Measurements from ENCODE around the gene AIG1.
"Not testable (repeated sequence)": the region's sequence is repeated elsewhere in the genome, so short reads cannot be mapped to it uniquely, and the experiment has no call there.

The AIG1 gene

DNA sequence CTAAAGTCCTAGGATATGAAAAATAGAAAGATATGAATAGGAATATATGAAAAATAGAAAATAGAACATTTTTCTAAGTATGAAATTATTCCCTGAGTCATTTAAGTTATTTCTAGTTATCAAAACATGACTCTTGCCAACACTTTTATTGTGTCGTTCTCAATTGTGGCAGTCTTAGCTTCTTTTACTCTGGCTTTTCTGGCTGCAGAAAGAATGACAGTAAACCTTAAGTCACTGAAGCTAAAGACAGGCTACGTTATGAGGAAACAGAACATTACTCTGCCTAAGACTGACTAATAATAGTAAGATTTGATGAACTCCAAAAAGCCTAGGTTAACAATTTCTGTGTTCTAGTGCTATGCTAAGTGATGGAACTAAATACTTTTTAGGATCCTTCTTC, 74.6 kb downstream of the AIG1 start:
- DNase-seq: no peak

GRCh38 chr6:143135797-143136561, 75.3 kb downstream of the AIG1 start:
- DNase-seq: no peak

DNA sequence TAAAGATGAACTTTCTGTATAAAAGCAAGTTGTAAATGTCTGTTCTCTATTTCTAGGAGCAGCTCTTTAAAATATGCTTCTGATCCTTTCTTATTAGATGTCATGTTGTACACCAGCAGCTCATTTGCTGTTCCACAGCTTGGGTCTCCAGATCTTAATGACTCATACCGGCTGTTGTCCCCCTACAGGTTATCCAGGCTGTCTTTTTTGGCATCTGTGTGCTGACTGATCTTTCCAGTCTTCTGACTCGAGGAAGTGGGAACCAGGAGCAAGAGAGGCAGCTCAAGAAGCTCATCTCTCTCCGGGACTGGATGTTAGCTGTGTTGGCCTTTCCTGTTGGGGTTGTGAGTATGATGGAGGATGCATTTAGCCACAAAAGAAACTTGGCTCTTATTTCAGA, 76.0 kb downstream of the AIG1 start:
- DNase-seq: no peak

DNA sequence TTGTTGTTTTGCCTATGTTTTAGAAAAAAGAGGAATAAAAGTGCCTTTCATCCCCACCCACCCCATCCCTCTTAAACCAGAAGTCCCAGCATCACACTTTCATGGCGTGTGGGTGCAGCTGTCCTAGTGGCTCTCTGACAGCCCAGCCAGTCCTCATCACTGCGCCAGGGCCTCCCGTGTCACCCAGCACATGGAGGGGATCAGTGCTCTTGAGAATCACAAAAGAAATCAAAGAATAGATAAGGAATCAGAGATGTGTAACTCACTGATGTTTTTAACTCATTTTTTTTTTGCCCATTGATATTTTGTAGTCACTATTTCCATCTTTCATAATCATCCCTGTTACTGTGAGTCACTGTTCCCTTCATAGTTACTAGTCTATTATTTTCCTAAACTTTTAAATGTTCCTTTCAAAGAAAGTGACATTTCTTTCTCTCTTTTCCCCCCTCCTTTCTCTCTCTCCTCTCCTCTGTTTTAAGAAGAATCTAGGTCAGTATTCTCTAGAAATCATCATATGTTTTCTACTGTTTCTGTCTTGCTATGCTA, 78.6 kb downstream of the AIG1 start:
- DNase-seq: no peak

DNA sequence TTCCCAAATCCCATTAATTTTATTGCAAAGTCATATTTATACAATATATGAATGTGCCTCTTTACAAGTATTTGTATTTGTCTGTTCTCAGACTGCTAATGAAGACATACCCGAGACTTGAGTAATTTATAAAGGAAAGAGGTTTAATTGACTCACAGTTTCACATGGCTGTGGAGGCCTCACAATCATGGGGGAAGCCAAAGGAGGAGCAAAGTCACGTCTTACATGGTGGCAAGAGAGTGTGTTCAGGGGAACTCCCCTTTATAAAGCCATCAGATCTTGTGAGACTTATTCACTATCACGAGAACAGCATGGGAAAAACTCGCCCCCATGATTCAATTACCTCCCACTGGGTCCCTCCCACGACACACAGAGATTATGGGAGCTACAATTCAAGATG, 79.2 kb downstream of the AIG1 start:
- DNase-seq: not testable (repeated sequence)

GRCh38 chr6:143140767-143141166, 80.1 kb downstream of the AIG1 start:
- no peak for DNase-seq

DNA sequence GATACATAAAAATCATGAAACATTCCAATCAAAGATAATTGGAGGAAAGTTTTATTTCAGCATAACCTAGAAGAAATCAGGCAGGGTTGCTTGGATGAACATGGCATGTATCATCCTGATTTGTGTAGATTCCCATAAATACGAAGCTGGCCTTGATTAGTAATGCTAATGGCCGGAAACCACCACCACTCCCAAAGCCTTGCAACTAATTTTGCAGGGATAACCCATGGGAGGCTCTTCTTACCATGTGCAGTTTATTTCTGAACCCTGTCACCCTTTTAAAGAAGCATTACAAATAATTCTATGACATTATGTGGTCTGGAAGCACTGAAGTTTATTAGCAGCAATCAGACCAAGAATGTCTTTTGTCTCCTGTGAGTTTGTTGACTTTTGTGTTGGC, 80.8 kb downstream of the AIG1 start:
- DNase-seq: no peak

- no peak for DNase-seq
Measured at GRCh38 chr6:143146186-143146851, 85.6 kb downstream of the AIG1 start.

DNA sequence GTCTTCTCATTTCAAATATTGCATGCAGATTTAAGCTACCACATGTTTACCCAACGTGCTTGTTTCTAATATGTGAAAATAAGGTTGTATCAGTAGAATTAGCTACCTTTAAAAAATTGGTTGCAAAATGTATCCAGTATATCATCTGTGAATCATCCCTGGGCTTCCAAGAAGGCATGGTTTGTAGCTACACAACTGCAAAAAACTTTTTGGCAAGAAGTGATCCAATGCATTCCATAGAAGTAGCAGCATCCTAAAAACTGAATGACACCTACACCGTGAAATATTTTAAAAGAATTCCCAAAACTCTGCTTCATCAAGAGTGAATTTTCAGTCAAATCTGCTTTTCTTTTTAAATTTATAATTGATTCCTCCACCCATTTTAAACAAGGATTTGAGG, 89.1 kb downstream of the AIG1 start:
- no peak for DNase-seq

DNA sequence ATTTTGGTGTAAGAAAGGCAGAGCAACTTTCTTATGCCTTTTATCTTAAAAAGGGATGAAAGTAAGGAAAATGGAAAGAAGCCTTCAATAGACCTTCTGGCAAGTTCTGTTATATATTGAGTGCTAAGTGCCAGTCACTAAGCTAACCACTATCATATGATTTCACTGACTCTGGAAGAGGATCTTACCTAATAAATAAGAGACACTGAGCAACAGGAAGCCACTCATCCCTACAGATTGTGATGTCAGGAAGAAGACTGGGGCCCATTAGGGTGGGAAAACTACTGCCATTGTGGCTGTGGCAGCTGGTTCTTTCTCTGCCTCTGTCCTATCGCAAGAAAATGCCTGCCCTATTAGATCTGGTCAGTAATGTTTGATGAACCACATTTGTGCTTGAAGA, 89.6 kb downstream of the AIG1 start:
- no peak for DNase-seq

DNA sequence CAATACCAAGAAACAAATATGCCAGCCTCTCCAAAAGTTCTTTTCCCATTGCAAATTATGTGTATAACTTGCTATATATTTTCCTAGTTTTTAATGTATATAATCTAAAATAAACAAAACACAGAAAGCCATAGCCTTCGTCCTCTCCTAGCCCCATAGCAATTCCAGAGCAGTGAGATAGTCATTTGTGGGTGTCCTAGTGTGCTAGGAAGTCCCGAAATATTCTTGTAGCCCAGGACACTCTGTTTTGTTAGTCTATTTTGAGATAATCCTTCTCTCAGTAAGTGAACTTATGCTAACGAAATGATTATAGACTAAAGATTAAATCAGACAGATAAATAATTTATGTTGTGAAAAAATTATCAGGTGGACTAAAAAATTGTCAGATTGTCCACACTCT, 90.7 kb downstream of the AIG1 start:
- no peak for DNase-seq

DNA sequence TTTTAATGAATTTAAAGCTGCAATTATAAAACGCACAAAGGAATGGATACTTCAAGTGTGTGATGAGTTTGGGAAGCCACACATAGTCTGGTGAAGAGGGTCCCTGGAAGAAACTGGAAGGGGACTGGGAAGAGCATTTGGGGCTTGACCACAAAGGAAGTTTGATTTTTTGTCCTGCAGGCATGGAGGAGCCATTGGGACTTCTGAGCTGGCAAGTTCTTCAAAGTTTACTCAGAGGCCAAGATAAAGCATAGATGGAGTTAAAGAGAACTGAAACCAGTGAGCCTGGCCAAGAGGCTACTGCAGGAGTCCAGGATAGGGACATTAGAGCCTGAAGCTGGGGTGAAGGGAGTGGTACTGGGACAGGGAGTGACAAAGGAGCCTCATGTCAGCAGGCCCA, 95.0 kb downstream of the AIG1 start:
- no peak for DNase-seq

DNA sequence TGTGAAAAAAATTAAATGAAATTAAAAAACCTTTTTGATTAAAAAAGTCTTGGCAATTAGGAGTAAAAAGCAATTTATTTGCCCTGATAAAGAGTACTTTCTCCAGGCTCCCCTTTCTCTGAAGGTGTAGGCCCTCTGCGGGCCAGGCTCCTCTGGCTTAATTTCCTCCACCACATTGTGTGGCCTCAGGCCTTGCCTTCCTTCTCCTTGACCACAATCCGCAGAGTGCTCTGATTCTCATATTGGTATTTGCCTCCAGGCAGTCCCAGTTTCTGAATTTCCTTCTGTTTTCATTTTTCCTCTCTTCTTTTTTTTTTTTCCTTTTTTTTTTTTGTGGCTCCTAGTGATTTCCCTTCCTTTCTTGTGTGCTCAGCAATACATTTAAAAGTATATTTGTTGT, 96.4 kb downstream of the AIG1 start:
- DNase-seq: no peak

- DNase-seq: no peak
Measured at GRCh38 chr6:143158113-143158581, 97.5 kb downstream of the AIG1 start.

DNA sequence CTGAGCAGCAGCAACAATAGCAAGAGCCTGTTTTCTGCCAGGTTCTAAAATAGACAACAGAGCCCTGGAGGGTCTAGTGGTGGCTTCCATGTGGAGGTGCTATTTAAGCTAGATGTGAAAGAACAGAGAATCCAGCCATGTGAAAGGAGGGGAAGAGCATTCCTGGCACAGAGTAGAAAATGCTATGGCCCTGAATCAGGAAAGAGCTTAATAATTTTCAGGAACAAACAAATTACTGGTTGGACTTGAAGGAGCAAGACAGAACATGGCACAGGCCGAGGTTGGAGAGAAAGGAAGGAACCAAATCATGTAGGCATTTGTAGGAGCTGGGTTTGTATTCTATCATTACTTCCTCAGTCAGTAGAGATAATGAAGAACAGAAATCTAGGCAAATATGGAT, 98.3 kb downstream of the AIG1 start:
- DNase-seq: no peak

- DNase-seq: no peak
Measured at GRCh38 chr6:143160015-143160414, 99.3 kb downstream of the AIG1 start.

GRCh38 chr6:143160439-143161220, 99.9 kb downstream of the AIG1 start:
- DNase-seq: no peak

DNA sequence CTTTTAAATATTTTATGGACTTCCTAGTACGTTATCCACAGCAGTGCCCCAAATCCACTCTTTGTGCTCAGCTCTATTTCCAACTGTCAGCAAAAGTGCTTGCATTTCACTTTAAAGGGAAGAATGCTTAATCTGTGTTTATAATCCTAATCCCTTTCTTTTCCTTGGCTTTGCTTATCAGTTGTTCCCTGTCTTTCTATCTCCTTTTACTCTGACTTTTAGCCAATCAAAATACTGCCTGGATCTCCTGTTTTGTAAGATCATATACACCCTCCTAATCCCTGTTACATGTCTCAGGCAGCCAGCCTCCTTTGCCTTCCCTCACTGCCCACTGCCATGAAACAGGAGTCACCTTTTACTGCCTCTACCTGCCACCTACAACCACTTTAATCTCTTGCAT, 102.9 kb downstream of the AIG1 start:
- DNase-seq: no peak

GRCh38 chr6:143164565-143165105, 103.9 kb downstream of the AIG1 start:
- no peak for DNase-seq

DNA sequence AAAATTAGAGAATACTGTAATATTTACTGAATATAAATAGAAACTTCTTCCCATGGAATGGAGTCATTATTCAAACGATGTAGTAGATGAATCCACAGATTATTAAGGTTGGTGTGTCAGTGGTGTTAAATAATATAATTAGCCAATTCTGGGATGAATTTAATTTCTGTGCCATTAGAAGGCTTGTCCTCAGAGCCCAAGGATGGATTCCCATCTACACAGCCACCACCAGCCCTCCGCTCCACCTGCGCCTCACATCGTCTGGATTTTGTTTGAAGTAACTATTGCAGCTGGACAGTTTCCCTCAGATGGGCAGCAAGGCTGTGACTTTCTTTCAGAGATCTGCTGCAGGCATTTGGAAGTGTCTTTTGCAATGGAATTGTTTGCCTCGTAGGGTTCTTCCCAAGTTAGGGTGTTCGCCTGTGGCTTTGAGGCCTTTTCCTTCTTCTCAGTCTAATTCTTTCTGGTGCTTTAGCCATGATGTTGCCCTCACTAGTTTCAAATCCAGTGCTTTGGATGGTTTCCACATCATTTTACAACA, 104.7 kb downstream of the AIG1 start:
- no peak for DNase-seq

DNA sequence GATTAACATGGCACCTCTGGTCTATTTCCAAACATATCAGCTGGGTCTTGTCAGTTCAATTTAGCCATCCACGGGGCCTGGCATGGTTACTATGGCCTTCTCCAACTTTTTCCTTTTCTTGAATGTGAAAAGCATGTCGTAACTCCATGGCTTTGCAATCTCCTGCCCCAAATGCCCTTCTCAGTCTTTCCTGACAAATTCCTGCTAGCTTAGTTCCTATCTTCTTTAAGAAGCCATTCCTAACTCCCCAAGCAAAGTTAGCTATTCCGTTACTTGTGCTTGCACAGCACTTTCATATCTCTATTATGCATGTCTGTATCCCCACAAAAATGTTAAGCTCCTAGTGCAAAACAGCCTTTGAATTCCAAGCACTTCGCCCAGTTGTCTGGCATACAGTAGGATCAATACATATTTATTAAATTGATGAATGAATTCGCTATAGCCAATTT, 105.6 kb downstream of the AIG1 start:
- no peak for DNase-seq

DNA sequence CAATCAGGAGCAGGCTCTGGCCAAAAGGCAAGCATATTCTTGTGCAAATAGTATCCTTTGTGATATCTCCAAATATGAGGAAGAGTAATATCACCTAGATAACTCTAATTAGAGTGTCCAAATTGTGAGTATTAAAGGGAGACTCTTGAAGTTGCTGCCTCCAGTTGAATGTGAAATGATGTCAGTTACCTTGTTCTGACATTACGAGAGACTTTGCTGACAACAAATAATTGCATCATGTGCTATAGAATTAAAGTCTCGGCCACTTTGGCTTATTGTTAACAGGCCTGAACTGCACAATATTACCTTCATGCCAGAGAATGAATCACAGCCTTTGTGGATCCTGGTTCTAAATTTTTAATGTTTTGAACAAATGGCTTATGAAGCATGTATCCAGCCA, 106.5 kb downstream of the AIG1 start:
- no peak for DNase-seq

DNA sequence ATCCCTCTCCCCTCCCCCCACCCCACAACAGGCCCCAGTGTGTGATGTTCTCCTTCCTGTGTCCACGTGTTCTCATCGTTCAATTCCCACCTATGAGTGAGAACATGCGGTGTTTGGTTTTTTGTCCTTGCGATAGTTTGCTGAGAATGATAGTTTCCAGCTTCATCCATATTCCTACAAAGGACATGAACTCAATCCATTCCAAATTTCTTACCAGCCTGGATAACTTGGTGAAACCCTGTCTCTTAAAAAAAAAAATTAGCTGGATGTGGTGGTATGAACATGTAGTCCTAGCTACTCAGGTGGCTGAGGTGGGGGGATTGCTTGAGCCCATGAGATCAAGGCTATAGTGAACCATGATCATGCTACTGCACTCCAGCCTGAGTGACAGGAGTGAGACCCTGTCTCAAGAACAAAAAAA, 107.7 kb downstream of the AIG1 start:
- DNase-seq: not testable (repeated sequence)

Measured in activated CD4-positive, alpha-beta T cell treated with anti-CD3 and anti-CD28 coated beads, Interleukin-2, amount 50 U/mL, for 1 hour (primary cell).